Measurements from ENCODE around the gene TSHZ2.

Gene TSHZ2

DNA sequence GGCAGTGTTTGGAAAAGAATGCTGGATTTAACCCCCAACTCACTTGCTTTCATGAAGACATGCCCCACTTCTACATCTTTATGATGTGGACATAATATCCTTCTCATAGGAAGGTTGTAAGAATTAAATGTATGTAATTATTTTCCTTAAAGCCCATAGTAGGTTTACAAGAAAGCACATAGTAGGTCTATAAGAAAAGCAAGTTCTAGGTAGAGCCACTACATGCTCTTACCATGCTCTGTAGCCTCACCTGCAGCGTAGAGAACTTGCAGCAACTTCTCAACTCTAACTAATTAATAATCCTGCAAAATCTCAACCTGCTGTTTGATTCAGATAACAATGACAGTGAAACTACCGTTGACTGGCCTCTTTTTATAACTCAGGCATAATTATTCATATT, 288.4 kb downstream of the TSHZ2 start:
- DNase-seq (ENCODE audit: low read depth), result no peak
- TF ChIP-seq, protein P1, sequence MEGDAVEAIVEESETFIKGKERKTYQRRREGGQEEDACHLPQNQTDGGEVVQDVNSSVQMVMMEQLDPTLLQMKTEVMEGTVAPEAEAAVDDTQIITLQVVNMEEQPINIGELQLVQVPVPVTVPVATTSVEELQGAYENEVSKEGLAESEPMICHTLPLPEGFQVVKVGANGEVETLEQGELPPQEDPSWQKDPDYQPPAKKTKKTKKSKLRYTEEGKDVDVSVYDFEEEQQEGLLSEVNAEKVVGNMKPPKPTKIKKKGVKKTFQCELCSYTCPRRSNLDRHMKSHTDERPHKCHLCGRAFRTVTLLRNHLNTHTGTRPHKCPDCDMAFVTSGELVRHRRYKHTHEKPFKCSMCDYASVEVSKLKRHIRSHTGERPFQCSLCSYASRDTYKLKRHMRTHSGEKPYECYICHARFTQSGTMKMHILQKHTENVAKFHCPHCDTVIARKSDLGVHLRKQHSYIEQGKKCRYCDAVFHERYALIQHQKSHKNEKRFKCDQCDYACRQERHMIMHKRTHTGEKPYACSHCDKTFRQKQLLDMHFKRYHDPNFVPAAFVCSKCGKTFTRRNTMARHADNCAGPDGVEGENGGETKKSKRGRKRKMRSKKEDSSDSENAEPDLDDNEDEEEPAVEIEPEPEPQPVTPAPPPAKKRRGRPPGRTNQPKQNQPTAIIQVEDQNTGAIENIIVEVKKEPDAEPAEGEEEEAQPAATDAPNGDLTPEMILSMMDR (IDR thresholded peaks at IDR 0.05; ENCODE audit: low read depth, low read length, missing control alignments), result no peak
- no peak overlapping the region for H3K4me3 ChIP-seq (ENCODE audit: low read depth, low read length)

GRCh38 chr20:53262365-53262764, 290.2 kb downstream of the TSHZ2 start:
- no peak overlapping the region for H3K4me3 ChIP-seq (ENCODE audit: low read depth, low read length)
- DNase-seq (ENCODE audit: low read depth), result no peak
- TF ChIP-seq, protein P1 (IDR thresholded peaks at IDR 0.05; ENCODE audit: low read depth, low read length, missing control alignments), result no peak

GRCh38 chr20:53263554-53264438, 291.6 kb downstream of the TSHZ2 start:
- no peak overlapping the region for H3K4me3 ChIP-seq (ENCODE audit: low read depth, low read length)
- TF ChIP-seq, protein P1 (IDR thresholded peaks at IDR 0.05; ENCODE audit: low read depth, low read length, missing control alignments), result no peak
- no peak for DNase-seq (ENCODE audit: low read depth)

- TF ChIP-seq, protein P1 (IDR thresholded peaks at IDR 0.05; ENCODE audit: low read depth, low read length, missing control alignments), result no peak
- H3K4me3 ChIP-seq (ENCODE audit: low read depth, low read length), result no peak overlapping the region
- no peak for DNase-seq (ENCODE audit: low read depth)
Observed at GRCh38 chr20:53264604-53265003, 292.4 kb downstream of the TSHZ2 start.

GRCh38 chr20:53265304-53265875, 293.2 kb downstream of the TSHZ2 start:
- TF ChIP-seq, protein P1 (IDR thresholded peaks at IDR 0.05; ENCODE audit: low read depth, low read length, missing control alignments), result no peak
- no peak overlapping the region for H3K4me3 ChIP-seq (ENCODE audit: low read depth, low read length)
- no peak for DNase-seq (ENCODE audit: low read depth)

GRCh38 chr20:53269380-53269779, 297.2 kb downstream of the TSHZ2 start:
- H3K4me3 ChIP-seq (ENCODE audit: low read depth, low read length), result no peak overlapping the region
- TF ChIP-seq, protein P1 (IDR thresholded peaks at IDR 0.05; ENCODE audit: low read depth, low read length, missing control alignments), result no peak
- DNase-seq (ENCODE audit: low read depth), result no peak

Data from GM12864 (cell line).